Fibroblast of lung (primary cell): ENCODE data around the gene PTPRH. TPM values are rescaled to one million over a fixed set of nuclear protein-coding genes. Genes with fewer than 3 reads are reported as not detected.

Source experiments
- DNase-seq, 2 donors: peaks; one replicate each; pipeline versions ENCODE4 v3.0.0 to v3.0.0-alpha.2; 2010; ENCODE audit warnings: low read depth in 2 of 2
- H2AFZ ChIP-seq: 2 replicates; pipeline ENCODE4 v1.5.1; 2012; ENCODE audit warnings: low read length, control low read depth, inconsistent platforms
- H3K27ac ChIP-seq: 2 replicates; pipeline ENCODE4 v1.5.1; 2011; ENCODE audit warnings: low read length, control low read depth; ENCODE audit not compliant: insufficient read depth
- H3K27me3 ChIP-seq: 2 replicates; pipeline ENCODE4 v1.5.1; 2011; ENCODE audit warnings: mild to moderate bottlenecking, low read length; ENCODE audit not compliant: control insufficient read depth, insufficient read depth
- H3K36me3 ChIP-seq: 2 replicates; pipeline ENCODE4 v1.5.1; 2011; ENCODE audit warnings: low read length; ENCODE audit not compliant: control insufficient read depth, insufficient read depth
- H3K4me1 ChIP-seq: 2 replicates; pipeline ENCODE4 v1.5.1; 2011; ENCODE audit warnings: low read length; ENCODE audit not compliant: control insufficient read depth, insufficient read depth; ENCODE audit errors: extremely low read depth
- H3K4me2 ChIP-seq: 2 replicates; pipeline ENCODE4 v1.5.1; 2011; ENCODE audit warnings: low read length, control low read depth; ENCODE audit not compliant: insufficient read depth; ENCODE audit errors: extremely low read depth
- H3K4me3 ChIP-seq, 4 experiments: fragments of 200-600 bp in 1 of 4; sonication (generic) in 1 of 4; replicated peaks in 1 of 4; 2 replicates each; pipeline ENCODE4 v1.5.1; 2011 to 2016; ENCODE audit warnings: low read length in 4 of 4, low read depth in 3 of 4, mild to moderate bottlenecking in 3 of 4, control low read depth in 2 of 4, inconsistent platforms in 1 of 4, mixed read lengths in 1 of 4; ENCODE audit not compliant: insufficient read depth in 1 of 4; ENCODE audit errors: control extremely low read depth in 1 of 4
- H3K79me2 ChIP-seq: 2 replicates; pipeline ENCODE4 v1.5.1; 2012; ENCODE audit warnings: mild to moderate bottlenecking, low read length, inconsistent platforms; ENCODE audit not compliant: control insufficient read depth, insufficient read depth
- H3K9ac ChIP-seq: 2 replicates; pipeline ENCODE4 v1.5.1; 2011; ENCODE audit warnings: mild to moderate bottlenecking, low read length, control low read depth; ENCODE audit not compliant: insufficient read depth
- H3K9me3 ChIP-seq: 2 replicates; pipeline ENCODE4 v1.5.1; 2012; ENCODE audit warnings: low read depth, low read length; ENCODE audit not compliant: control insufficient read depth, insufficient read depth
- H4K20me1 ChIP-seq: 2 replicates; pipeline ENCODE4 v1.5.1; 2011; ENCODE audit warnings: low read length; ENCODE audit not compliant: control insufficient read depth, insufficient read depth; ENCODE audit errors: extremely low read depth
- CTCF ChIP-seq, 2 donors: IDR thresholded peaks in 1 of 2; conservative IDR thresholded peaks in 1 of 2; 1 replicate in 1 of 2; 2 replicates in 1 of 2; pipeline ENCODE4 v1.5.1; 2011 to 2012; ENCODE audit warnings: low read length in 2 of 2, control low read depth in 1 of 2, inconsistent platforms in 1 of 2, low read depth in 1 of 2, mild to moderate bottlenecking in 1 of 2
- EZH2 ChIP-seq: IDR thresholded peaks from 2 replicates; pipeline ENCODE4 v1.5.1; 2012; ENCODE audit warnings: low read length, control low read depth, mild to moderate bottlenecking; ENCODE audit errors: missing control alignments
- polyA plus RNA-seq, 2 donors: library from polyadenylated mRNA; depleted of rRNA in 1 of 2; stranded (reverse) in 1 of 2; unstranded in 1 of 2; fragments of >200 nt; gene quantifications; 2 replicates each; pipeline ENCODE4 v1.2.1, GENCODE V29; 2011 to 2012; ENCODE audit warnings: missing spikeins in 1 of 2
- total RNA-seq: library from RNA; depleted of rRNA; stranded (reverse); fragments of >200 nt; gene quantifications from 2 replicates; pipeline ENCODE4 v1.2.1, GENCODE V29; 2014

The PTPRH gene
- total and polyA plus RNA-seq, 2 donors (not counting 1 experiment from before 2014, with no cell fraction given) = 4.4 to 19.5 TPM

DNA sequence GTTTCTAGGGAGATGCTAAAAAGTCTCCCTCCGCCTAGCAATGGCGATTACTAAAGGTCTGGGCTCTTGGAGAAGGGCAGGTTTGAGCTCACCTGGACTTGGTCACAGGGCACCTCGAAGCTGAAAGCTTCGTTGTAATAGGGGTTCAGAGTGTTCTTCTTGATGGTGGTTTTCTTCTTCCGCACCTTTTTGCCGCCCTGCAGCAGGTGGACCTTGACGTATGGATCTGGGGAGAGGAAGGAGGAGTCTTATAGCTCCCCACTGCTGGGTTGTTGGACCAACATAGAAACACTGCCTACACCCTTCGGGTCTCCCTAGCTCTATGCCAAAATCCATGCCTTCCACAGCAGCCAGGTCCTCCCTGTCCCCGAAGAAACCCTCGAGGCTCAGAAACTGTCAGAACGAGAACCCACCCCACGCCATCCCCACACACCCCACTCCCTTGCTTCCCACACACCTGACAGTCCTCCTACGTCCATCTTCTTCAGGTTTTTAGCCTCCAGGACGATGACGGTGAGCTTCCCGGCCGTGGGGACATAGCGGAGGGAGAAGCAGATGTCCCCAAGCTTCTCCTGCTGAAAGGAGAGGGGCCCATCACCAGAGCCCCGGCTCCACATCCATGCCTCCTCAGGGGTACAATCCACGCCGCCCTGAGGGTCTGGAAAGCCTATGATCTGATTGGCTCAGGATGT lies 34.7 kb downstream of the PTPRH start:
- peaks cover 11% of the 10 kb centered on the region for H3K4me1 ChIP-seq
- H3K27ac ChIP-seq = no peak overlapping the region
- peaks cover 12% of the 10 kb centered on the region for H3K27me3 ChIP-seq
- H3K79me2 ChIP-seq = no peaks in the 10 kb centered on the region
- TF ChIP-seq CTCF (conservative IDR thresholded peaks at IDR 0.05 in 1 of 2, IDR thresholded peaks at IDR 0.05 in 1 of 2; ENCODE audit: low read depth in 1 of 2, low read length in 2 of 2) = no peak
- TF ChIP-seq EZH2 = no peak
- no peaks in the 10 kb centered on the region for H3K9me3 ChIP-seq
- no peak for DNase-seq
- no peak overlapping the region for H2AFZ ChIP-seq
- H3K36me3 ChIP-seq = no peaks in the 10 kb centered on the region
- peak overlapping the region in 1 of 4 experiments; percentile 12 for H3K4me3 ChIP-seq
- H3K4me2 ChIP-seq = peak overlapping the region; percentile 50
- no peak overlapping the region for H3K9ac ChIP-seq
- no peaks in the 10 kb centered on the region for H4K20me1 ChIP-seq

GRCh38 chr19:55173714-55174409 lies 35.4 kb downstream of the PTPRH start:
- no peak overlapping the region for H3K27ac ChIP-seq
- TF ChIP-seq CTCF (conservative IDR thresholded peaks at IDR 0.05 in 1 of 2, IDR thresholded peaks at IDR 0.05 in 1 of 2; ENCODE audit: low read depth in 1 of 2, low read length in 2 of 2) (peak in 1 of 2 donors; percentile 12), EZH2 (no peak)
- no peaks in the 10 kb centered on the region for H4K20me1 ChIP-seq
- H3K79me2 ChIP-seq = no peaks in the 10 kb centered on the region
- peaks cover 14% of the 10 kb centered on the region for H3K27me3 ChIP-seq
- H3K4me1 ChIP-seq = peaks cover 6% of the 10 kb centered on the region
- peak overlapping the region; percentile 61 for H2AFZ ChIP-seq
- DNase-seq = peak; percentile 43 to 75
- peak overlapping the region; percentile 86 for H3K4me2 ChIP-seq
- H3K4me3 ChIP-seq = peak overlapping the region; percentile 53 to 64 (median 57)
- H3K36me3 ChIP-seq = no peaks in the 10 kb centered on the region
- peak overlapping the region; percentile 50 for H3K9ac ChIP-seq
- H3K9me3 ChIP-seq = no peaks in the 10 kb centered on the region

GRCh38 chr19:55173186-55173713 lies 36.1 kb downstream of the PTPRH start:
- Histone ChIP-seq H3K4me2 (peak overlapping the region; percentile 86), H3K4me1 (peaks cover 6% of the 10 kb centered on the region), H3K36me3 (no peaks in the 10 kb centered on the region), H3K9ac (peak overlapping the region; percentile 50), H2AFZ (peak overlapping the region; percentile 61), H3K4me3 (peak overlapping the region; percentile 53 to 64 (median 57)), H3K27ac (peak overlapping the region; percentile 41), H3K79me2 (no peaks in the 10 kb centered on the region), H4K20me1 (no peaks in the 10 kb centered on the region), H3K27me3 (peaks cover 14% of the 10 kb centered on the region), H3K9me3 (no peaks in the 10 kb centered on the region)
- TF ChIP-seq EZH2 = peak; percentile 22
- no peak for TF ChIP-seq CTCF (conservative IDR thresholded peaks at IDR 0.05 in 1 of 2, IDR thresholded peaks at IDR 0.05 in 1 of 2; ENCODE audit: low read depth in 1 of 2, low read length in 2 of 2)
- DNase-seq = no peak
